ENCODE measurements around the gene KRTAP19-2. TPM values are rescaled to one million over a fixed set of nuclear protein-coding genes. Genes with fewer than 3 reads are reported as not detected.

KRTAP19-2 gene, protein sequence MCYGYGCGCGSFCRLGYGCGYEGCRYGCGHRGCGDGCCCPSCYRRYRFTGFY
- polyA plus RNA-seq (2011; rRNA removed) (not detected in 2 replicates), polyA plus RNA-seq (2017; fragmentation: RNase III; extraction: RNeasy Plus Mini Kit Qiagen cat#74134 plus additional on column Dnase treatment) (not detected in 3 replicates), polyA minus RNA-seq (2011; rRNA and poly(A)+ RNA removed) (not detected in 2 replicates)
- polyA plus RNA-seq (2012; cell fraction: cytosol; rRNA removed) = not detected in 2 replicates
- polyA plus RNA-seq (2012; cell fraction: nucleus; rRNA removed) = not detected in 2 replicates

DNA sequence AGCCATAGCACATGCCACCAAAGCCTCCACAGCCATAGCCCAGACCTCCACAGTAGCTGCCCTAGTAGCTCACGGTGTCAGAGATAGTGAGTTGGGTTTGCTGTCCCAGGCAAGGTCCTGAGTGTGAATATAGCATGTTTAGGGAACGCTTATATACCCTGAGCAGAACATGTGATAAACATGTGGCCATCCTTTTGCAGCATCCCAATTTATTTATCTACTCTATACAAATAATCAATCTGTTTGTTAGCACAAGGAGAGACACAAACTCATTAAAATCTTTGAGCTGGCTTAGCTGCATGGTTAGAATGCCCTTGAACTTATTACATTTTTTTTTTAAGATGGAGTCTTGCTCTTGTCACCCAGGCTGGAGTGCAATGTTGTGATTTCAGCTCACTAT, at the start of gene KRTAP19-2:
TSS of gene KRTAP19-2 (minus strand) at position 101 of the 400 bp plus-strand sequence. CDS start at position 13, 88 bp downstream.
- WGBS (ENCODE audit: missing lambda C conversion rate) = 6% methylated on average over 2 of the region's 2 CpGs
- no peaks in the 10 kb centered on the region for H3K4me1 ChIP-seq
- no peaks in the 10 kb centered on the region for H3K9me3 ChIP-seq
- H3K4me3 ChIP-seq = no peak within 1 kb of the TSS
- no peak within 1 kb of the TSS for H3K4me2 ChIP-seq
- H3K27ac ChIP-seq = no peak within 1 kb of the TSS
- FAIRE-seq (no peak), DNase-seq (ENCODE audit: low read depth in 1 of 2, low spot score in 1 of 2) (no peak), ATAC-seq (no peak)
- ChIA-PET POLR2A (no interaction called here), CTCF (no interaction called here)
- TF ChIP-seq RARB (CRISPR knock-in tag; IDR thresholded peaks at IDR 0.05) (no peak), ZFP36 (IDR thresholded peaks at IDR 0.05; ENCODE audit: borderline replicate concordance, partially characterized antibody) (no peak), CBX8 (IDR thresholded peaks at IDR 0.05) (no peak), TP53 (CRISPR knock-in tag; IDR thresholded peaks at IDR 0.05) (no peak), TFCP2L1 (CRISPR knock-in tag; IDR thresholded peaks at IDR 0.05) (no peak), NR3C1 (IDR thresholded peaks at IDR 0.05) (no peak), HOXA7 (CRISPR knock-in tag; IDR thresholded peaks at IDR 0.05) (no peak), ZSCAN20 (CRISPR knock-in tag; IDR thresholded peaks at IDR 0.05) (no peak), CHD2 (IDR thresholded peaks at IDR 0.05; ENCODE audit: low read length, partially characterized antibody) (no peak), GATA3 (IDR thresholded peaks at IDR 0.05; ENCODE audit: borderline replicate concordance) (no peak), RFX5 (IDR thresholded peaks at IDR 0.05) (no peak)
- TF ChIP-seq, protein P1, sequence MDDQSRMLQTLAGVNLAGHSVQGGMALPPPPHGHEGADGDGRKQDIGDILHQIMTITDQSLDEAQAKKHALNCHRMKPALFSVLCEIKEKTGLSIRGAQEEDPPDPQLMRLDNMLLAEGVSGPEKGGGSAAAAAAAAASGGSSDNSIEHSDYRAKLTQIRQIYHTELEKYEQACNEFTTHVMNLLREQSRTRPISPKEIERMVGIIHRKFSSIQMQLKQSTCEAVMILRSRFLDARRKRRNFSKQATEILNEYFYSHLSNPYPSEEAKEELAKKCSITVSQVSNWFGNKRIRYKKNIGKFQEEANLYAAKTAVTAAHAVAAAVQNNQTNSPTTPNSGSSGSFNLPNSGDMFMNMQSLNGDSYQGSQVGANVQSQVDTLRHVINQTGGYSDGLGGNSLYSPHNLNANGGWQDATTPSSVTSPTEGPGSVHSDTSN (IDR thresholded peaks at IDR 0.05) = no peak
- TF ChIP-seq, protein P2, sequence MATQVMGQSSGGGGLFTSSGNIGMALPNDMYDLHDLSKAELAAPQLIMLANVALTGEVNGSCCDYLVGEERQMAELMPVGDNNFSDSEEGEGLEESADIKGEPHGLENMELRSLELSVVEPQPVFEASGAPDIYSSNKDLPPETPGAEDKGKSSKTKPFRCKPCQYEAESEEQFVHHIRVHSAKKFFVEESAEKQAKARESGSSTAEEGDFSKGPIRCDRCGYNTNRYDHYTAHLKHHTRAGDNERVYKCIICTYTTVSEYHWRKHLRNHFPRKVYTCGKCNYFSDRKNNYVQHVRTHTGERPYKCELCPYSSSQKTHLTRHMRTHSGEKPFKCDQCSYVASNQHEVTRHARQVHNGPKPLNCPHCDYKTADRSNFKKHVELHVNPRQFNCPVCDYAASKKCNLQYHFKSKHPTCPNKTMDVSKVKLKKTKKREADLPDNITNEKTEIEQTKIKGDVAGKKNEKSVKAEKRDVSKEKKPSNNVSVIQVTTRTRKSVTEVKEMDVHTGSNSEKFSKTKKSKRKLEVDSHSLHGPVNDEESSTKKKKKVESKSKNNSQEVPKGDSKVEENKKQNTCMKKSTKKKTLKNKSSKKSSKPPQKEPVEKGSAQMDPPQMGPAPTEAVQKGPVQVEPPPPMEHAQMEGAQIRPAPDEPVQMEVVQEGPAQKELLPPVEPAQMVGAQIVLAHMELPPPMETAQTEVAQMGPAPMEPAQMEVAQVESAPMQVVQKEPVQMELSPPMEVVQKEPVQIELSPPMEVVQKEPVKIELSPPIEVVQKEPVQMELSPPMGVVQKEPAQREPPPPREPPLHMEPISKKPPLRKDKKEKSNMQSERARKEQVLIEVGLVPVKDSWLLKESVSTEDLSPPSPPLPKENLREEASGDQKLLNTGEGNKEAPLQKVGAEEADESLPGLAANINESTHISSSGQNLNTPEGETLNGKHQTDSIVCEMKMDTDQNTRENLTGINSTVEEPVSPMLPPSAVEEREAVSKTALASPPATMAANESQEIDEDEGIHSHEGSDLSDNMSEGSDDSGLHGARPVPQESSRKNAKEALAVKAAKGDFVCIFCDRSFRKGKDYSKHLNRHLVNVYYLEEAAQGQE (IDR thresholded peaks at IDR 0.05) = no peak
- TF ChIP-seq, protein P3, sequence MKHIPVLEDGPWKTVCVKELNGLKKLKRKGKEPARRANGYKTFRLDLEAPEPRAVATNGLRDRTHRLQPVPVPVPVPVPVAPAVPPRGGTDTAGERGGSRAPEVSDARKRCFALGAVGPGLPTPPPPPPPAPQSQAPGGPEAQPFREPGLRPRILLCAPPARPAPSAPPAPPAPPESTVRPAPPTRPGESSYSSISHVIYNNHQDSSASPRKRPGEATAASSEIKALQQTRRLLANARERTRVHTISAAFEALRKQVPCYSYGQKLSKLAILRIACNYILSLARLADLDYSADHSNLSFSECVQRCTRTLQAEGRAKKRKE (CRISPR knock-in tag; IDR thresholded peaks at IDR 0.05; ENCODE audit: low read depth) = no peak

DNA sequence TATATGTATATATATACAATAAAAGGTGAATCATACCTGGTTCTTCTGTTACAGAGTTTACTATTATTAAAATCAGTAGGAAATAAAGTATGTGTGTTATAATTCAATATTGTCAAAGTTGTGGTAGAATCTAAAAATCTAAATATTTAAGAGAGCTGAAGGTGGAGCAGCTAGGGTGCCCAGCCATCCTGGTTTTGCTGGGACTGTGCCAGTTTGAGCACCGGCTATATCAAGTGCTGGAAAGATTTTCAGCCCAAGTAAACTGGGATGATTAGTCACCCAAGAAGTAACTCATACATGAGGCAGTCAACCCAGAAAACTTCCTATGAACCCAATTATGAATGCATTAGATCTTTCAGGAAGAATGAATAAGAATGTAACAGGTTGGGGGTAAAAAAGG, 31.6 kb upstream of the KRTAP19-2 start:
- DNase-seq (ENCODE audit: low read depth in 1 of 2, low spot score in 1 of 2) (no peak), FAIRE-seq (no peak), ATAC-seq (no peak)
- WGBS (ENCODE audit: missing lambda C conversion rate) = 0% methylated on average over 1 of the region's 1 CpG
- Histone ChIP-seq H3K4me2 (no peak overlapping the region), H3K9me3 (no peaks in the 10 kb centered on the region), H3K4me1 (no peaks in the 10 kb centered on the region), H3K4me3 (no peak overlapping the region), H3K27ac (no peak overlapping the region)
- ChIA-PET CTCF (no interaction called here), POLR2A (no interaction called here)
- TF ChIP-seq EHMT2 (IDR thresholded peaks at IDR 0.05; ENCODE audit: low read depth) = no peak
- no peak for TF ChIP-seq RNF2 (IDR thresholded peaks at IDR 0.05; ENCODE audit: borderline replicate concordance, low read depth)
- no peak for TF ChIP-seq EP300 (IDR thresholded peaks at IDR 0.05)
- TF ChIP-seq RARB (CRISPR knock-in tag; IDR thresholded peaks at IDR 0.05) = no peak
- TF ChIP-seq POLR2AphosphoS2 (conservative IDR thresholded peaks at IDR 0.05; ENCODE audit: low read length) = no peak
- TF ChIP-seq GATA3 (IDR thresholded peaks at IDR 0.05; ENCODE audit: borderline replicate concordance) = no peak

DNA sequence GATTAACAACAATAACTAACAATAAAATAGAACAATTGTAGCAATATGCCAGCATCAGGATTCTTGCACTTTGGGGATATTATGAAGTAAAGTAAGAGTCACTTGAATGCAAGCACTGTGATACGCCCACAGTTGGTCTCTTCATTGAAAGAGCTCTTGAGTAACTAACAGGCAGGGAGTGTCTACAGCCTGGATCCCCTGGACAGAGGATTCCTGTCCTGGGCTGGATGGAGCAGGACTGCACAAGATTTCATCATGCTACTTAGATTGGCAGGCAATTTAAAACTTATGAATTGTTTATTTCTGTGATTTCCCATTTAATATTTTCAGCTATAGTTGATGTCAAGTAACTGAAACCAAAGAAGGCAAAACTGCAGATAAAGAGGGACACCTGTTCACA, 28.4 kb upstream of the KRTAP19-2 start:
- H3K4me2 ChIP-seq = no peak overlapping the region
- no peak overlapping the region for H3K27ac ChIP-seq
- ChIA-PET POLR2A (no interaction called here), CTCF (interaction anchor here (0.8 kb wide), 1 partner anchor 17 kb away, joined by 3 read pairs; no protein-coding TSS in a partner anchor)
- no peak for FAIRE-seq
- no peaks in the 10 kb centered on the region for H3K9me3 ChIP-seq
- DNase-seq (ENCODE audit: low read depth in 1 of 2, low spot score in 1 of 2) = no peak
- 0% methylated on average over 1 of the region's 1 CpG for WGBS (ENCODE audit: missing lambda C conversion rate)
- ATAC-seq = no peak
- H3K4me1 ChIP-seq = no peaks in the 10 kb centered on the region
- no peak overlapping the region for H3K4me3 ChIP-seq
- TF ChIP-seq RNF2 (IDR thresholded peaks at IDR 0.05; ENCODE audit: borderline replicate concordance, low read depth) = no peak
- TF ChIP-seq, protein P2 (IDR thresholded peaks at IDR 0.05) = no peak
- no peak for TF ChIP-seq MAZ (IDR thresholded peaks at IDR 0.05; ENCODE audit: borderline replicate concordance, low read depth, low read length)
- no peak for TF ChIP-seq NFE2L2 (conservative IDR thresholded peaks at IDR 0.05; ENCODE audit: low read length)
- TF ChIP-seq, protein P4, sequence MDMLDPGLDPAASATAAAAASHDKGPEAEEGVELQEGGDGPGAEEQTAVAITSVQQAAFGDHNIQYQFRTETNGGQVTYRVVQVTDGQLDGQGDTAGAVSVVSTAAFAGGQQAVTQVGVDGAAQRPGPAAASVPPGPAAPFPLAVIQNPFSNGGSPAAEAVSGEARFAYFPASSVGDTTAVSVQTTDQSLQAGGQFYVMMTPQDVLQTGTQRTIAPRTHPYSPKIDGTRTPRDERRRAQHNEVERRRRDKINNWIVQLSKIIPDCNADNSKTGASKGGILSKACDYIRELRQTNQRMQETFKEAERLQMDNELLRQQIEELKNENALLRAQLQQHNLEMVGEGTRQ (IDR thresholded peaks at IDR 0.05) = no peak
- TF ChIP-seq MAFK (IDR thresholded peaks at IDR 0.05; ENCODE audit: partially characterized antibody) = no peak
- TF ChIP-seq CHD2 (IDR thresholded peaks at IDR 0.05; ENCODE audit: low read length, partially characterized antibody) = no peak
- TF ChIP-seq POLR2AphosphoS2 (conservative IDR thresholded peaks at IDR 0.05; ENCODE audit: low read length) = no peak
- TF ChIP-seq CHD4 (IDR thresholded peaks at IDR 0.05; ENCODE audit: borderline replicate concordance) = no peak
